Forelimb muscle (tissue), 1 donor: Measurements from ENCODE around the gene PDGFA. TPM values are rescaled to one million over a fixed set of nuclear protein-coding genes. Genes with fewer than 3 reads are reported as not detected.

Source experiments
- DNase-seq: peaks from one replicate; pipeline ENCODE4 v3.0.0-alpha.2; 2013; ENCODE audit warnings: low read depth
- polyA plus RNA-seq: library from polyadenylated mRNA; unstranded; fragments of 120-200 nt; gene quantifications from one replicate; pipeline ENCODE4 v1.2.1, GENCODE V29; 2013; ENCODE audit not compliant: insufficient read length

PDGFA gene
- polyA plus RNA-seq, 1 donor = 31.9 TPM

DNA sequence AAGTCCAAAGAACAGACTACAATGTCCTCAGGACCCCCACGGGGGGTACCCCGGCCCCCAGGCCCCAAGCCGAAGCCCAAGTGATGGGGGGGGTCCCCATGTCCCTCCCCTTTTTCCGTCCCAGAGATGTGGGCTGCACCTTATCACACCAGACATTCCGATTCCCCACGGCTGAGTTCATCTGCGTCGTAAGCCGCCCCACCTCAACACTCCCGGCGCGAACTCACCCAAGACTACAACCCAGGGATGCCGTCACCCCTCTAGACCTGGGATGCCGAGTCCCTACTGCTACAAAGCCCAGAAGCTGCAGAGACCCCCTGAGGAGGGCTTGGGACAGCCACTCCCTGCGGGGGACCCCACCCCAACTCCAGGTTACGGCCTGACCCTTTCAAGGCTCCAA, 14.5 kb downstream of the PDGFA start:
- DNase-seq = no peak

DNA sequence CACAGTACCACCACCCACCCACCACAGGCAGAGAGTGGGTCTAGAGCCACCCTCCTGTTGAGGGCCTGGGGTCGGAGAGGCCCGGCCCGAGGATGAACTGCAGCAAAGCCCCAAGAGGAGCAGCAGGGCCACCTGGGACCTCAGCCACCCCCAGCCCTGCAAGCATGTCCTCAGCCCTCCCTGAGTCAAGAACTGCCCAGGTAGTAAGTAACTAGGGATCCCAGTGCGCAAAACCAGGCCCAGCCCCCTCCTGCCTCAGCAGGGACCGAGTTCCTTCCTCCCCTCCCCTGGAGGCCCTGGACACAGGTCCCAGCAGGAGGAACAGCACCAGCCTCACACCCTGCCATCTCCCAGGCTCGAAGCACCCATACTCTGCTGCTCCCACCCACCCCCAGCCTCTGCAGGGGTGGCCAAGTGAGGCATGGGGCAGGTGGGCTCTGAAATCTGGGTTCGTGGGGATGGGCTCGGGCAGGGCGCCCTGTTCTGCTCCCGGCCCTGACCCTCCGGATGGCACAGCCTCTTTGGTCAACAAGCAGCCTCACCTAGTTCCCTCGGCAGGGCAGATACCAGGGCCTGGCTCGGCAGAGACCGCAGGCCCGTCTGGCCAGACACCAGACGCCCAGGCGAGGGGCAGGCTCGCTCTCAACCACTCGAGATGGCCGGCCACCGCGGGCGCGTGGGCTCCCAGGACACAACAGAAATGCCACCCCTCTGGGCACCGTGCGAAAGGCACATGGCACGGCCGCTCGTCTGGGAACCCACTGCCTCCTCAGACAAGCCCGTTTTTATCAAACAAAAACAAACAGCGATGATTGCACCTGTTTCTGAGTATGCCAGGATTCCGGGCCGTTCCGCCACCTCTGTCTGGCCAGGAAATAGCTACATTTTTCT, 15.2 kb downstream of the PDGFA start:
- DNase-seq = no peak

DNA sequence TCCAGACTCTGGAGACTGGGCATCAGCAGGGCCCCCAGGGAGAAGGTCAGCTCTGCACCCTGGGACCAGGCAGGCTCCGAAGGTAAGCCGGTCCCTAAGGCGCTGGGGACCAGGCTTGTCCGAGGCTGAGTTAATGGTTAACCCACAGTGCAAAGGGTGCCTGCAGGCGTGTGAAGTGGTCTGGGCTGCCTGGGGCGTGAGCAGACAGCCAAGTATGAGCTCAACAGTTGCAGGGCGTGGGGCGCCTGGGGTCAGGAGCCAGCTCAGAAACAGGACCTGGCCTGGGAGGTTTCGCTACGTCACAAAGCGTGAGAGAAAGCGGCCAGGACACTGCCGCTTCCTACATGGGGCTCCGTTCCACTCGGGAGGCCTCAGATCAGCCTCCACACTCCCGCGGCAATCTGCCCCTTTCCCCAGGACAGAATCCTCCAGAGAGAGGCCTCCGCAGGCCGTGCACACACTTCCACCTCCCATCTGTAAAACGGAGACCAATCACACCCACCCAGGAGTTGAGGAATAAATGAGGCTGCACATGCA, 16.0 kb downstream of the PDGFA start:
- no peak for DNase-seq

DNA sequence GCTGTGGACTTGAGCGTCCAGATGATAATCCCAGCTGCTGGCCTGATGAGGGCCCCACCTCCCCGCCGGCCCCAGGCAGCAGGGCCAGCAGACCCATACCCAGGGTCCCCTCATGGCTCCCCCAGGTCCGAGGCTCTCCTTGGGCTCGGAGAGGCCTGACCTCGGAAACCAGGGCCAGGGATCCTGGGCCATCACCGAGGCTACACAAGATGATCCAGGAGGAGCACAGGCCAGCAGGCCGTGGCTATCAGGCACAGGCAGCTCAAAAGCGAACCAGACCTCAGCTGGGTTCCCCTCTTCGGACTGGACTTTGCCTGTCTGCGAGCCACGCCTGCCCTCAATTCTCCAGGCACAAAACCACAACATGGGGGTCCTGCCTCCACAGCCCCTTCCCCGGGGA, 17.4 kb downstream of the PDGFA start:
- no peak for DNase-seq

DNA sequence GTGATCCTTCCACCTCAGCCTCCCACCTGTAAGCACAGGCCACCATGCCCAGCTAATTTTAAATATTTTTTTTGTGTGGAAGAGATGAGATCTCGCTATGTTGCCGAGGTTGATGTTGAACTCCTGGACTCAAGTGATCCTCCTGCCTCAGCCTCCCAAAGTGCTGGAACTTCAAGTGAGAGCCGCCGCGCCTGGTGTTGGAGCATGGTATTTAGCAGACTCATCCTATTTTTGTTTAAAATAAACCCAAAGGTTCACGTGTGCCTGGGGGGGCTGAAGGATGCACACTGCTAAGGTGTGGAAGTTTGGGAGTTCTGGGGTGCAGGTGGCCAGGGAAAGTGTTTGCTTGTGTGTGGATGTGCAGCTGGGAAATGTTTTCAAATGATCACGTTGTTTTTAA, 18.1 kb downstream of the PDGFA start:
- no peak for DNase-seq

DNA sequence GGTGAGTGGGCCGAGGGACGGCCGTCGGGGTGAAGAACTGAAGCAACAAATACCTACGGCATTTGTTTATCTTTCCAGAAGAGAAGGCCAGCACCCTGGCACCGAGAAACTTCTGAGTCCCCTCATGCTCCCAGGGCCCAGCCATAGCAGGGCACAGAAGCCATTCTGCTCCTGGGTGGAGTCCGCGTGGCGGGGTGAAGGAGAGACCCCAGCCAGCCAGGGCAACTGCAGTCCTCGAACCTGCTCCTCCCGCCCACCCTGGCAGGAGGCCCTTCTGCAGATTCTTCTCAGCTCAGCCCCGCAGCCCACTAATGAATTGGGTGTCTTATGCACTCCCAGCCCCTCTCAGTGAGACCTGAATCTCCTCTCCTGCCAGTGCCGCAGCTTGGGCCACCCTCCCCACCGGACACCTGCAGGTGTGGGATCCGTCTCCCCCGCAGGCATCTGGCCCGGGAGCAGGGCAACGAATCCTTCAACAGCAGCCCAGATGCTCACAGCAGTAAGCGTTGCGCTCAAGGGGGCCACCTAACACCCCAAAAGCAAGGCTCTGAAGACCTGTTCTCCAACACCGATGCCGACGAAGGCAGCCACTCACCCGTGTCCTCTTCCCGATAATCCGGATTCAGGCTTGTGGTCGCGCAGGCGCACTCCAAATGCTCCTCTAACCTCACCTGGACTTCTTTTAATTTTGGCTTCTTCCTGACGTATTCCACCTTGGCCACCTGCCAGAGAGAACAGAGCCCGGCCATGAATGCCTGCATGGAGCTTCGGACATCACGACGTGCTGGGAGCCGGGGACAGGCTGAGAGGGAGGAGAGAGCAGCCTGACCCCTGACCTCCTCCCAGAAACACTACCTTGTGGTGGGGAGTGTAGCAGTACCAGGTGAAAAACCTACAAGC, 18.9 kb downstream of the PDGFA start:
- no peak for DNase-seq

DNA sequence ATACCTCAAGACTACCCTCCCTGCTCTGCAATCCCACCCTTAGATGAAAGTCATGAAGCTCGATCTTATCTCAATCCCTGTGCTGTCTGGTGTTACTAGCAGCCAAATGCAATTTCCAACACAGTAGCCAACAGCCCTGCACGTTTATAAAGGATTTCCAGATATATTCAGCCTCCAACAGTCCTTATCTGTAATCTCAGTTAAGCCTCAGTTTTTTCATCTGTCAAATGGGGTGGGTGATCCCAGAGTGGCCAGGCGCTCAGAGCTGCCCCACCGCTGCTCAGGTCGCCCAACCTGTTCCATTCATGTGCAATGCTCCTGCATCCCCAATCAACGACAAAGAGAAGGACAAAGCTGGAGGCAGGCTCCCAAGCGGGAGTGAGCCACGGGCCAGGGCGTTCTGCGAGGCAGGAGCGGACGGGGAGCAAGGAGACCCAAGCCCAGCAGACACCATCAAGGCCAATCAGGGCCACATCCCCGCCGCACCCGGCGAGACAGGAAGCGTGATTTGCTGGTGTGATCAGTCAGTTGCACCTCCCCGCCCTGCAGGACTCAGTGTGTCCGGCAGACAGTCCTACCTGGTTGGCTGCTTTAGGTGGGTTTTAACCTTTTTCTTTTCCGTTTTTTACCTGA, 19.7 kb downstream of the PDGFA start:
- no peak for DNase-seq

DNA sequence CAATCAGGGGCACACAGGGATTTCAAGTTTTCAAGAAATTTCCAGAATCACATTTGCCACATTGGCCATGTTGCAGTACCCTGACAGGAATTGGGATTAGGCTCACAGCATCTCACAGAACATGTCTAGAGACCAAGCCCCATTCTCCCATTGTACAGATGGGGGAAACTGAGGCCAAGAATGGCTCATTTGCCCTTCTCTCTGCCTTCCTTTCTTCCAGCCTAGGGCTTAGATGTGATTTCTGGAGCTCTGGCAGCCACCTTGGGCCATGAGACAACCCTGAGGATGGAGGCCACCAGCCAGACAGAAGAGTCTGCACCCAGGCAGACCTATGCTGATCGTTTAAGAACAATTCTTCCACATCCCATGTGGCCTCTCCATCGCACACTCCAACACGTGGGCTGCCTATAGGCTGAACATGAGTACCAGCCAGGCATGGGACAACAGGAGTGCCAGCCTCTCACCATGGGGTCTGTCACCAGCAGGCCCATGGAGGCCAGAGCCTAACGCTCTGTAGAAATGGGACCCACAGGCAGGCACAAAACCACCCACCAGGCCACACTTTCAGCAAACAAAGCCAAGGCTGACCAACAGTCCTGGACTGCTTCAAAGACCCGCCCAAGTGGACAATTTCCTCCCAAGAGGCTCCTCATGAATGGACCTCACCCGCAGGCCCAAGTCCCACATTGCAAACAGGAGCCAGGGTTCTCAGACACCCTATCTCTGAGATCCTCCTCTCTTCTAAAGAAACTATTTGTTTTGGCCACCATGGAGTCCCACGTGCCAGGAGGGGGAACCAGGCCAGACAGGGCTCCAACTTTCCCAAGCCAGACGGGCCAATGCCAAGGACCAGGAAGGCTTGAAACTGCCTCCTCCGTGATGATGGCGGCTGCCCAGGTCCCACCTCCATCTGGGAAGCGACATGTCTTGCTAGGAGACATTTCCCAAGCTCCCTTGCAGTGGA, 20.7 kb downstream of the PDGFA start:
- DNase-seq = no peak

DNA sequence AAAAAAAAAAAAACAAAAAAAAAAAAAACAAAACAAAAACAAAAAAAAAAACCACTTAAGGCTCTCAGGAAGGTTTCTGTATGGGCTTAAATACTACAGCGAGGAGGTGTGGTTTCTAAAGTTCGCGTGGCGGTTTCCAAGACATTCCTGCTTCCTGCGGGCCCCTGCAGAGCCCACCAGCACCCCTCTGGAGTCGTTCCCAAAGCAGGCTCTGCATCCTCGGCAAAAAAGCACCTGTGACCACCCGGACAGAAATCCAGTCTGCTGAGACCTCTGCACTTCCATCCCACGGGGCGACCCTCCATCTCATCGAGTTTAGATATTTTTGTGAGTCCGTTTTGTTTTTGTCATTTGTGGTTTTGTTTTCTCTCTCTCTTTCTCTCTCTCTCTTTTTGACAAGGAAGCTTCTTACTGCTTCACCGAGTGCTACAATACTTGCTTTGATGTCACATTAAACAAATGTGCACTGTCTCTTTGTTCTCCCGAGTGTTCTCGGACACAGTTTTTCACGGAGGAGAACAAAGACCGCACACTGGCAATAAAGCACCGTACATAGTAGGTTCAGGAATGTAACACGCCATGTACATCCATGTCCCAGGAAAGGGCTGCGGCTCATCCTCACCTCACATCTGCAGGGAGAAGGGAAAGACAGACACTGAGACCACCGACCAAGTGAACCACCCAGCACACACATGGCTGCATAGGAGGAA, 21.5 kb downstream of the PDGFA start:
- DNase-seq = no peak

DNA sequence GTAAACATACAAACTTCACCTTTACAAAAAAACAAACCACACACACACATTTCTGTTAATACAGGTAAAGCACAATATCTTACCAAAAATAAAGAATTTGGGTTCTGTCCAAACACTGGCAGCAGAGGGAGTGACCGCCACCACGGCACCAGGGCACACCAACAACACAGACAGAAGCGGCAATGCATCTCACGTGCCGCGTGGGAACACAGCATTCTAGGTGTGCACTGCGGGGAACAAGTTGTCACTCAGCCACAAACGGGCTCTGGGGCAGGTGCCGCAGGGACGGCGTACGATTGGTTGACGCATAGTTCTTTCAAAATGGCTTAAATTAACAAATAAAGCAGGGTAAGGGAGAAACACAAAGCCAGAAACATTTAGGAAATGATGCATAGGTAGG, 22.3 kb downstream of the PDGFA start:
- DNase-seq = no peak

DNA sequence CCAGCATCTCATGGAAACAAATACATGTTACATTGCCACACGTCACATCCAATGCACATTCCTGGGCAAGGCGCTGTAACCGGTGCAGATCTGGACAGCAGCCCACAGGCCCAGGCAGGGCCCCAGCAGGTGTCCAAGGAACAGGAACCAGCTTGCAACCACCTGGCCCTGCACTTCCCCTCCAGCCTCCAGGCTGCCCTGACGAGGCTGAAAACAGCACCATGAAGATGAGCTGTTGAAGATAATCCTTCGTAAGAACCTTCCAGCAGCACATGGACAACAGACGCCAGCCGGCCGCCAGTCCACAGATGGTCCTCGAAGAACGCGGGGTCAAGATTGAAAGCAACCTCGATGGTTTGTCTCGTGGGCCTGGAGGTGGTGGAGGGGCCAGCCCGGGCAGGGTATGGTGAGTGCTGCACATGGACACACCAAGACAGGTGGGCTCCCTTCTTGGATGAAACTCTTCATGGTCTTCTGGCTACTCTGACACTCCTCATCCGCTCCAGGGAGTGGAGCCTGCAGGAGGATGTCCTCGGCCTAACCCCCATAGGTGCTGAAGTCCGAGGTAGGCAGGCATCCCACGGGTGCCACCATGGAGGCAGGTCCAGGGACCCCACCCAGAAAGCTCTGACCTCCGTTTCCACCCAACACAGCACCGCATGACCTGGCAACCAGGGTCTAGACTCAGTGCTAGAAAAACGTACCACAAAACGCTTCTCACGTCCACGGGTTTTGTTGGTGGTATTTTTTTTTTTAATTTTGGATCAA, 22.9 kb downstream of the PDGFA start:
- DNase-seq = no peak

DNA sequence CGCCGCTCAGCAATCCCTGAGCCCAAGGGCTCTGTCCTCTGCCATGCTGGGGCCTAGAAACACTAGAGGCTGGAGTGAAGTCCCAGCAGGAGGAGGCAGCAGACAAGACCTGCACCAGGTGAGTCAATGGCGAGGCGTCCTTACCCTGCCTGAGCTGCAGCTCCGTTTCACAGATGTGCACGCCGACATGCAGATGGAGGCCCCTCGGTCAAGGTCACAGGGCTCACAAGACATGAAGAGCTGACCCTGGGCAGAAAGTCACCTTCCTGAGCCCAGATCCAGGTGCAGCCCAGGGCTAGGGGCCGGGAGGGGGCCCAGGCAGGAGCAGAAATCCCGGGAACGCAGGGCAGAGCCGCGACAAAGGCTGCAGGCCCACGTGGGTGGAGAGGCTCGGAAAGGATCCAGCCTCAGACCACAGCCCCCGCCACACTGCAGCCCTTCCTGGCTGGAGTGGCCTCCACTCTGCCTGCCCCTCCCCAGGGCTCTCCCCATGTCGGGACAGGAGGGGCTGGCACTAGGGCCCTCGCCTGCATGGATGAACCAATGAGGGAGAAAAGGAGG, 23.8 kb downstream of the PDGFA start:
- DNase-seq = no peak

DNA sequence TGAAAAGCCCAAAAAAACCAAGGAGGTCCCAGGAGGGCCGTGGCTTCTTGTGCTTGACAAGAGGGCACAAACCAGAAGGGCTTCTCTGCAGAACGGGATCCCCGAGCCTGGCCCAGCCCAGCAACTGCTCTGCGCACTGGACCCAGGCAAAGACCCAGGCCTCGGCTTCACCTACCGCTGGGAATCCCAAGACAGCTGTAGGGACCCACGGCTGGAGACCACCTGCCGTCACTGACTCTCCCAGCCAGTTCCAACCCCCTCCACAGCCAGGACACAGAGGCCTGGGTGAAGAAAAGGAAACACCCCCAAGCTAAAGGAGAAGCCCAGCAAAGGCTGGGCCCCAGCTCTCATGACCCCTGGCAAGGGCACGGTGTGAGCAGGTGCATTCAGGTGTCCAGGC, 24.3 kb downstream of the PDGFA start:
- DNase-seq = no peak

DNA sequence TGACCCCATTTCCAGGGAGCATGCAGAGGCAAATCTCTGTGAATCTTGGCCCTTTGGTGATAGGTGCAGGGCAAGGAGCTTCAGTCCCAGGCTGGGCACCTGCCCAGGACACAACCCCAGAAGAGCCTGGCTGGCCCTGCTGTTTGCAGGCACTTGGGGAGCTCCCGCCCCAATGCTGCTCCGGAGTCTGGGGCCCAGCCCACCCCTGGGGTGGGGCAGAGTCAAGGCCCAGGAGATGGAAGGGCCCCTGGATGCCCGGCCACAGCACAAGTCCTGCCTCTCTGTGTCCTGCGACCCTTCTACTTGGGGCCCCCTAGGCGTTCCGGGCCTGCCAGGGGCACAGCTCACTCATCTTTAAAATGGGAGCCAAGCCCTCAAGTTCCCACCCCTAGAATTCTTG, 24.7 kb downstream of the PDGFA start:
- DNase-seq = no peak

DNA sequence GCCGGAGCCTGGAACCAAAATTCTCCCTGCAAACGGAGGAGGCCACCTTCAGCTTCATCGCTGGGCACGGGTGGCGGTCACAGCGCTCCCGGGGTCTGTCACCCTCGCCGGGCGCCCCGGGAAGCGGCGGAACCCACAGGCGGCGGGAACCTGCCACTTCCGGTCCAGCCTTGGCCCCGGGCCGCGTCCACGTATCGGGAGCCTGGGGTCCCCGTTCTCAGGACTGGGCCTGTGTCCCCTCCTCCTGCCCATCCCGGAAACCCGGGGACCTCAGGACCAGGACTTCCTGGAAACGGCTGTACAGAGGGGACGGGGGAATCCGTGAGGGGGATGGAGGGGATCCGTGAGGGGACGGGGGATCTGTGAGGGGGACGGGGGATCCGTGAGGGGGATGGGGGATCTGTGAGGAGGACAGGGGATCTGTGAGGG, 25.4 kb downstream of the PDGFA start:
- DNase-seq = no peak

DNA sequence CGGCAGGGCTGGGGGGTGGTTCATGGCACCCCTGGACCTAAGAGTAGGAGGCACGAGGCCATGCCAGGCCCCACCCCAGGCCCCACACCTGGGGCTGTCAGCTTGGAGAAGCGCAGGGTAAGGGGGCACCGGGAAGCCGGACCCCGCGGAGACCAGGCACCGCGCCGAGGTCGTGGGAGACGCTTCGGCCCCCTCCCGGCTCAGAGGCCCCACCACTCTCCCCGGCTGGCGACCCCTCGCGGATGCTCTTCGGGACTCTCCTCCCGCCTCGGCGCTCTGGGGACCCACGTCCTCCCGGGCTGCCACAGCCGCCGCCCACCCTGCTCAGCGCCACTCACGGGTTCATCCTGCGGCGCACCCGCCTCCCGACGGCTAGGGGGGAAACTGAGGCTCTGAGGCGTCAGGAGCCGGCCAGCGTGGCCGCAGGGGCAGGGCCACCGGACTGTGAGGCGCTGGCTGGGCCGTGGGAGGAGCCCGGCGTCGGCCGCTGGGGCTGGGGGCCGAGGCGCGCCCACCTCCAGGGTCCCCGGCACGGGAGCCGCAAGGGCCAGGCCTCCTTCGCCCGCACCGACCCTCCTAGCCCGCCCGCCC, 25.9 kb downstream of the PDGFA start:
- DNase-seq = no peak

DNA sequence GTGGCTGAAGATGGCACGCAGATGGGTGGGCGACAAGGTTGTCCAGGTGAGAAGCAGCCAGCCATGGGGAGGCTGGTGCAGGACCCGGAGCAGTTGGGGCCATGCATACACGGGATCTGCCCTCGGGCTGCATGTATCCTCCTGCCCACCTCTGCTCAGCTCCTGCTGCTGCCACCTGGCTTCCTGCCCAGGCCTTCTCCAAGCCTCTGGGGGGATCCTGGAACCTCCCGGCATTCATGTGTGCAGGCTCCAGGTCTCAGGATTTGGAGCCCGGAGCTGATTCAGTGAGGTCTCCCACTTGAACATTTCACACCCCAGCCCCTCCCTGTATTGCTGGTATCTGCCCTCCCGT, 27.0 kb downstream of the PDGFA start:
- no peak for DNase-seq

DNA sequence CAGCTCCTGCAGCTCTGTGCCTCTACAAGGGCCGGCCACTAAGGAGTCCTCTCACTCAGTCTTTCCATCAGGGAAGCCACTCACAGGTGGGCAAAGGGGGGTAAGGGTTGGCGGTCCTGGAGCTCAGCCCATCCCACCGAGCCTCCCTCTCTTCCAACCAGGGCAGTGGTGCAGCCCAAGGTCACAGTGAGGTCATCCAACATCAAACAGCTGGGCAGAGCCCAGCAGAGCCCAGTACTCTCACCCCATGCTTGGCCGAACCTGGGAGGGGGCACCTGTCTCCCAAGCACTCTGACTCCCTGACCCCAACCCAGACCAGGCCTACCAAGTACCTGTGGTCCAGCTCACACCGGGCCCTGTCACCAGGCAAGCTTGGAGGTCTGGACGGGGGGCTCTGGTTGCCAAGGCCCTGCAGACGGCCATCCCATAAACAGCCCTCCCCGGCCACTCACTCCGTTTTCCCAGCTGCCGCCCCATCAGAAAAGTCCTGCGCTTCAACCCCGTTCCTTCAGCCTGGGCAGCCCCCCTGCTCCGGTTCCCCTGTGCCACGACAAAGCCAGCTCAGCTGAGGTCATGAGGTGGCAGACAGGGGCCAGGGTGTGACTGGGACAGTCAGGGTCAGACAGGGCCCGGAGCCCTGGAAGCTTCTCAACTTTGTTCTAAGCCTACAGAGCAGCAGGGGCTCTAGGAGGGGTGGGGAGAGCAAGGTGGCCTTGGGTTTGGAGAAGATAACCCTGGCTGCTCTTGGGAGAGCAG, 27.5 kb downstream of the PDGFA start:
- DNase-seq = no peak
